ENCODE measurements around the gene RIC3. TPM values are rescaled to one million over a fixed set of nuclear protein-coding genes. Genes with fewer than 3 reads are reported as not detected.

The RIC3 gene, protein sequence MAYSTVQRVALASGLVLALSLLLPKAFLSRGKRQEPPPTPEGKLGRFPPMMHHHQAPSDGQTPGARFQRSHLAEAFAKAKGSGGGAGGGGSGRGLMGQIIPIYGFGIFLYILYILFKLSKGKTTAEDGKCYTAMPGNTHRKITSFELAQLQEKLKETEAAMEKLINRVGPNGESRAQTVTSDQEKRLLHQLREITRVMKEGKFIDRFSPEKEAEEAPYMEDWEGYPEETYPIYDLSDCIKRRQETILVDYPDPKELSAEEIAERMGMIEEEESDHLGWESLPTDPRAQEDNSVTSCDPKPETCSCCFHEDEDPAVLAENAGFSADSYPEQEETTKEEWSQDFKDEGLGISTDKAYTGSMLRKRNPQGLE
- 10 to 100 TPM in 5 of 6 donors, 1 to 10 TPM in 1; 8.2 to 44.0 (median 12.2) TPM for total RNA-seq

DNA sequence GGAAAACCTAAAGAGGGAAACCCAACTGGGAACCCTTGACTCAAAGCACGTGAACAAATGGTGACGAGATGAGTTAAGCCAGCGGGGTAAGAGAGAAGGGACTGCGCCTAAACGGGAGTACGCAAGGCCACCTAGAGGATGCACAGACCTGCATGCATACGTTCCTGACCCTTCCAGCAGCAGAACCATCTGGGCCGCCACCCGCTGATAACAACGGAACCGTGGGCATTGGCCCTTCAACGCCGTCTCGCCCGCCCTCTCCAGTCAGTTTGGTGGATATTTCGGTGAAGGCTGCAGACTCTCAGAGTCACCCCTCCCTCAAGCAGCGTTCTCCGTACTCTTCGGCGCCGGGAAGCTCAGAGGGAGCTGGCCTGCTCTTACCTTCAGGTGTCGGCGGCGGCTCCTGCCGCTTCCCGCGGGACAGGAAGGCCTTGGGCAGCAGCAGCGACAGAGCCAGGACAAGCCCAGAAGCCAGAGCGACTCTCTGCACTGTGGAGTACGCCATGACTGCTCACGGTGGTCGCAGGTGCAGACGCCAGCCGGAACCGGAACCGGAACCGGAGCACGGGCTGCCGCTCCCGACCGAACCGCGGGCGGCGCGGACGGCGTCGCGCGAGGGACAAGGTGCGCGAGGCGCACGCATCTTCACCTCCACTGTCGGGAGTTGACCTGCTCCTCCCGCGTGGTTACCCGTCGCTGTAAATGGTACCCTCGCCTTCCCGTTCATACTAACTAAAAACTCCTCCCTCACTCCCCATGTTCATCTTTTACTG lies at the start of gene RIC3:
Gene RIC3 (minus strand): TSS at position 541 of the 773 bp plus-strand sequence. CDS start 36 bp downstream, at position 505.
- H3K27me3 ChIP-seq, result peaks cover 0 to 7% (median 2%) of the 10 kb centered on the region in 4 donors
- peaks cover 0 to 7% (median 3%) of the 10 kb centered on the region in 4 donors for H3K4me1 ChIP-seq
- H3K9me3 ChIP-seq, result no peaks in the 10 kb centered on the region
- peak within 1 kb of the TSS; percentile 40 to 64 (median 52) for H3K4me3 ChIP-seq
- 3 to 4% methylated on average over 34 to 56 of the region's 62 CpGs for WGBS, 2 donors
- TF ChIP-seq EP300 (IDR thresholded peaks at IDR 0.05), result no peak
- no peak for TF ChIP-seq CTCF (IDR thresholded peaks at IDR 0.05)
- no peak for TF ChIP-seq POLR2A (IDR thresholded peaks at IDR 0.05)
- no peak for TF ChIP-seq POLR2AphosphoS5 (IDR thresholded peaks at IDR 0.05)
- peak within 1 kb of the TSS in 1 of 4 donors; percentile 17 for H3K27ac ChIP-seq
- ATAC-seq (ENCODE audit: low FRiP score in 2 of 2) (peak; percentile 56 to 62), DNase-seq (peak; percentile 34 to 91)
- no peaks in the 10 kb centered on the region for H3K36me3 ChIP-seq

DNA sequence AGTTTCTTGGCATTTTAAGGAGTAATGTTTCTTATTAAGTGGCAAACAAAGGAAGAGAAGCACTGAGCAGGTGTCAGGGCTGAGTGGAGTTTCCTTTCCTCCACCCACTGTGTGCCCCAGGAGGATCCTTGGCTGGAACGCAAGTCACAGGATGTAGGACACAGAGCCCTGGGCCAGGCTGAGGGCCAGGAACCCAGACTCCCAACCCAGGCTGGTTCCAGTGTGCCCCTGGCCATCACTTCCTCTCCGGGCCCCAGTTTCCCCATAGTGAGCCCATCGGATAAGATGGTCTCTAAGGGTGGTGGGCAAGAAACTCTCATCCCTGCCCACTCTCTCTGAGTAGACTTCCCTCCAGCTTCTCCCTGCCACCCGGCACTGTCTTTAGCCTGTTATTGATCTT lies 49.6 kb upstream of the RIC3 start:
- no peaks in the 10 kb centered on the region for H3K27me3 ChIP-seq
- WGBS, 2 donors, result 77 to 79% methylated on average over 3 to 4 of the region's 4 CpGs
- no peaks in the 10 kb centered on the region for H3K36me3 ChIP-seq
- H3K4me3 ChIP-seq, result no peak overlapping the region
- H3K4me1 ChIP-seq, result no peaks in the 10 kb centered on the region
- no peaks in the 10 kb centered on the region for H3K9me3 ChIP-seq
- no peak for ATAC-seq (ENCODE audit: low FRiP score in 2 of 2)
- TF ChIP-seq CTCF (IDR thresholded peaks at IDR 0.05) (no peak), POLR2AphosphoS5 (IDR thresholded peaks at IDR 0.05) (no peak), EP300 (IDR thresholded peaks at IDR 0.05) (no peak), POLR2A (IDR thresholded peaks at IDR 0.05) (no peak)
- no peak overlapping the region for H3K27ac ChIP-seq
- DNase-seq, result no peak

- H3K27ac ChIP-seq, result no peak overlapping the region
- no peak for DNase-seq
- H3K9me3 ChIP-seq, result no peaks in the 10 kb centered on the region
- no peaks in the 10 kb centered on the region for H3K4me1 ChIP-seq
- whole genome bisulfite sequencing, 2 donors, result 75 to 81% methylated on average over 9 to 11 of the region's 11 CpGs
- no peak for ATAC-seq (ENCODE audit: low FRiP score in 2 of 2)
- TF ChIP-seq POLR2AphosphoS5 (IDR thresholded peaks at IDR 0.05), result no peak
- TF ChIP-seq CTCF (IDR thresholded peaks at IDR 0.05), result no peak
- no peak for TF ChIP-seq EP300 (IDR thresholded peaks at IDR 0.05)
- no peak for TF ChIP-seq POLR2A (IDR thresholded peaks at IDR 0.05)
- H3K4me3 ChIP-seq, result no peak overlapping the region
- no peaks in the 10 kb centered on the region for H3K36me3 ChIP-seq
- H3K27me3 ChIP-seq, result no peaks in the 10 kb centered on the region
Observed at GRCh38 chr11:8217926-8218325, 49.1 kb upstream of the RIC3 start.

GRCh38 chr11:8217136-8217535 lies 48.3 kb upstream of the RIC3 start:
- H3K9me3 ChIP-seq, result no peaks in the 10 kb centered on the region
- H3K4me1 ChIP-seq, result no peaks in the 10 kb centered on the region
- TF ChIP-seq EP300 (IDR thresholded peaks at IDR 0.05) (no peak), POLR2A (IDR thresholded peaks at IDR 0.05) (no peak), POLR2AphosphoS5 (IDR thresholded peaks at IDR 0.05) (no peak)
- H3K27ac ChIP-seq, result no peak overlapping the region
- 82 to 85% methylated on average over 4 of the region's 4 CpGs for WGBS, 2 donors
- no peaks in the 10 kb centered on the region for H3K27me3 ChIP-seq
- no peaks in the 10 kb centered on the region for H3K36me3 ChIP-seq
- H3K4me3 ChIP-seq, result no peak overlapping the region
- DNase-seq, result no peak
- no peak for ATAC-seq (ENCODE audit: low FRiP score in 2 of 2)

GRCh38 chr11:8213376-8213775 lies 44.6 kb upstream of the RIC3 start:
- TF ChIP-seq EP300 (IDR thresholded peaks at IDR 0.05) (peak in 1 of 4 donors; percentile 35), CTCF (IDR thresholded peaks at IDR 0.05) (no peak)
- Histone ChIP-seq H3K27ac (no peak overlapping the region), H3K27me3 (no peaks in the 10 kb centered on the region), H3K36me3 (no peaks in the 10 kb centered on the region), H3K9me3 (no peaks in the 10 kb centered on the region), H3K4me3 (no peak overlapping the region), H3K4me1 (no peaks in the 10 kb centered on the region)
- no peak for DNase-seq
- peak in 1 of 2 donors; percentile 27 for ATAC-seq (ENCODE audit: low FRiP score in 2 of 2)
- 68 to 85% methylated on average over 4 of the region's 4 CpGs for WGBS, 2 donors
